ENCODE measurements around the gene HIP1R. TPM values are rescaled to one million over a fixed set of nuclear protein-coding genes. Genes with fewer than 3 reads are reported as not detected.

HIP1R gene
- total and polyA plus RNA-seq, 10 donors = 40.3 to 65.9 (median 49.0) TPM

DNA sequence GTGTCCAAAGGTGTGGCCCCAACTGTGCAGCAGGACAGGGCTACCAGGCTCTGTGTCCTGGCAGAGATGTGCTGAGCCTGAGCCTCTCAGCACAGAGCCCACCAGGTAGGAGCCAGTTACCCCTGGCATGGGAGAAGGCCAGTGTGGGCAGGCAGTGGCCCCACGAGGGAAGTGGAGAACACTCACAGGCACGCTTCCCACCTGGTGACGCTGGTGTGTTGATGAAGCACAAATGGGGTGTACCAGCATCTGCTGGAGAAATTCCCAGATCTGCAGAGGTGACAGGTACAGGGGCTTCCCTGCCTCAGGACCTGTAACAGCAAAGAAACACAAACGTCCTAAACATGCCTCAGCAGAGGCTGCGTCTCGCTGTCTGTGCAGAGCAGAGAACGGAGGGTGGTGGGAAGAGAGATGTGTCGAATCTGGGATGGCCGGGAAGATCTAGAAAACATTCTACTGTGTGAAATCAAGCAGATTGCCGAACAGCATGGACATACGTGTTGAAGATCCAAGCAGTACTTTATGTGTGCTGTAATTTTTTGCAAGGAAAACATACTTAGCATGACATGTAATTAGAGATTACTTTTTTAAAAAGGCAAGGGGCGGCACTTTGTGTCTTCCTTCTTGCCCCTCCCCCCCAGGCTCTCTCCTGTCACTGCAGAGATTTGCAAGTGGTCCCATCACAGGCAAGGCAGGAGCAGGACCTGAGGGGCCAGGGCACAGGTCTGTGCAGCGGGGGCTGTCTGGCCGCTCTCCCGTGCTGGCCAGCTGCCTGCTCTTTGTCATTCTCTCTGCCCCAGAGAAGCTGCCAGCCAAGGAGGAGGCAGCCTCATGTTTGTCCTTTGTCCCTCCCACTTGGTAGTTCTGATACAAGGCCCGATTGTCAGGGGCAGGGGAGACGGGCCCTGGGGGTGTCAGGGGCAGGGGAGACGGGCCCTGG is 17.3 kb downstream of the HIP1R start:
- WGBS, 5 donors = 77 to 84% (median 83%) methylated on average over 16 to 18 of the region's 18 CpGs
- H3K36me3 ChIP-seq = peaks cover 0 to 87% (median 29%) of the 10 kb centered on the region in 6 donors
- DNase-seq = no peak

DNA sequence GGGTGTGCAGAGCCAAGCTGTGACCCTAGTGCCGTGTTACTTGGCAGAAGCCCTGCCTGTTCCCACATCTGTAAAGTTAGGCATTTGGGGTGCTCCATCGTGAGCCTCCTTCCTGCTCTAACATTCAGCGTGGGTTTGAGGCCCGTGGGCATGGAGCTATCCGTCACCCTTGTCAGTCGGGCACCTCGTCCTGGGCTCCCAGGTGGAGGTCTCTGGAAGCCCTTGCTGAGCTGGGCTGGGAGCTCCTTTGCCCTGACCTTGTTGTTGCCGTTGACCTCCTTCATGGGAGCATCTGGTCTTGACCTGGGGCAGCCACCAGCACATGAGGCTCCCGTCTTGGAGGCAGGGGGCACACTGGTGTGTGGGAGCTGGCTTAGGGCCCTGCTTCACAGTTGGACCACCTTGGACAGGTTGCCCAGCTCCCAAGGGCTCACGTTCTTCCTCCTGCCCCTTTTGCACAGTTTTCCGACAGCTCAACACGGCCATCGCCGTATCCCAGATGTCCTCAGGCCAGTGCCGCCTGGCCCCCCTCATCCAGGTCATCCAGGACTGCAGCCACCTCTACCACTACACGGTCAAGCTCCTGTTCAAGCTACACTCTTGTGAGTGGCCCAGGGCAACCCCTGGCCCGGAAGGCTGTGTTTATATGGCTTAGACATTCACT is 18.5 kb downstream of the HIP1R start:
- TF ChIP-seq, protein P1, sequence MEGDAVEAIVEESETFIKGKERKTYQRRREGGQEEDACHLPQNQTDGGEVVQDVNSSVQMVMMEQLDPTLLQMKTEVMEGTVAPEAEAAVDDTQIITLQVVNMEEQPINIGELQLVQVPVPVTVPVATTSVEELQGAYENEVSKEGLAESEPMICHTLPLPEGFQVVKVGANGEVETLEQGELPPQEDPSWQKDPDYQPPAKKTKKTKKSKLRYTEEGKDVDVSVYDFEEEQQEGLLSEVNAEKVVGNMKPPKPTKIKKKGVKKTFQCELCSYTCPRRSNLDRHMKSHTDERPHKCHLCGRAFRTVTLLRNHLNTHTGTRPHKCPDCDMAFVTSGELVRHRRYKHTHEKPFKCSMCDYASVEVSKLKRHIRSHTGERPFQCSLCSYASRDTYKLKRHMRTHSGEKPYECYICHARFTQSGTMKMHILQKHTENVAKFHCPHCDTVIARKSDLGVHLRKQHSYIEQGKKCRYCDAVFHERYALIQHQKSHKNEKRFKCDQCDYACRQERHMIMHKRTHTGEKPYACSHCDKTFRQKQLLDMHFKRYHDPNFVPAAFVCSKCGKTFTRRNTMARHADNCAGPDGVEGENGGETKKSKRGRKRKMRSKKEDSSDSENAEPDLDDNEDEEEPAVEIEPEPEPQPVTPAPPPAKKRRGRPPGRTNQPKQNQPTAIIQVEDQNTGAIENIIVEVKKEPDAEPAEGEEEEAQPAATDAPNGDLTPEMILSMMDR (IDR thresholded peaks at IDR 0.05 in 8 of 11, conservative IDR thresholded peaks at IDR 0.05 in 3 of 11) = no peak
- TF ChIP-seq POLR2AphosphoS5 (IDR thresholded peaks at IDR 0.05) = peak in 1 of 3 donors; percentile 10
- H3K27ac ChIP-seq = no peak overlapping the region
- no peak for DNase-seq

More for the DNA sequence above, 17.3 kb downstream of the HIP1R start:
- TF ChIP-seq POLR2A (IDR thresholded peaks at IDR 0.05) = no peak
- TF ChIP-seq POLR2AphosphoS5 (IDR thresholded peaks at IDR 0.05) = no peak
- TF ChIP-seq, protein P1 (IDR thresholded peaks at IDR 0.05 in 8 of 11, conservative IDR thresholded peaks at IDR 0.05 in 3 of 11) = no peak
- H3K4me1 ChIP-seq = peaks cover 0 to 9% (median 0%) of the 10 kb centered on the region in 6 donors
- no peaks in the 10 kb centered on the region for H3K9me3 ChIP-seq
- intact Hi-C loops (cut with DNase I; ENCODE audit: low total_unique reads) = loop anchor here (10.0 kb wide), 1 partner anchor 382 kb away; the partner anchor contains the start of genes MPHOSPH9 and MTRFR
- no peak overlapping the region for H3K4me3 ChIP-seq
- H3K27ac ChIP-seq = peak overlapping the region in 2 of 8 donors; percentile 14 to 40
- no peaks in the 10 kb centered on the region for H3K27me3 ChIP-seq (replicated peaks in 1 of 7)

DNA sequence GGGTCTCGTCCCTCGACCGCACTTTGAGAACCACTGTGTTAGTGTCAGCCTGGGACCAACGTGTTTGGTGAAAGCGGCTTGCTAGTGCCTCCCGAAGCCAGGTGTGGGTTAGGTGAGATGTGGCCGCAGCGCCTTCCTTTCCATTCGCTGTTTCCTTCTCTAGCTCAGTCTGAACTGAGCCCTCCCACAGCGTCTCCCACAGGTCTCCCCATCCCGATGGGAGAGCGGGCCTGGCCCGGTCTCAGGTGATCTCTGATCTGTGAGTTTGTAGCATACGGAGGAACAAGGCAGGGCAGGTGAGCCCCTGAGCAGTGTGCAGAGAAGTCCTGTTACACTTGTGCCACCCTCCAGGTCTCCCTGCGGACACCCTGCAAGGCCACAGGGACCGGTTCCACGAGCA is 19.3 kb downstream of the HIP1R start:
- 91 to 97% (median 95%) methylated on average over 17 of the region's 17 CpGs for WGBS, 5 donors
- no peak for DNase-seq
- intact Hi-C loops (cut with DNase I; ENCODE audit: low total_unique reads) = loop anchor here (10.0 kb wide), 1 partner anchor 380 kb away; the partner anchor contains the start of genes MPHOSPH9 and MTRFR
- H3K4me3 ChIP-seq = no peak overlapping the region
- H3K27ac ChIP-seq = no peak overlapping the region
- no peaks in the 10 kb centered on the region for H3K9me3 ChIP-seq
- no peaks in the 10 kb centered on the region for H3K27me3 ChIP-seq (replicated peaks in 1 of 7)
- H3K4me1 ChIP-seq = peaks cover 0 to 9% (median 0%) of the 10 kb centered on the region in 6 donors
- peaks cover 0 to 88% (median 36%) of the 10 kb centered on the region in 6 donors for H3K36me3 ChIP-seq
- TF ChIP-seq, protein P1 (IDR thresholded peaks at IDR 0.05 in 8 of 11, conservative IDR thresholded peaks at IDR 0.05 in 3 of 11) = no peak
- no peak for TF ChIP-seq POLR2A (IDR thresholded peaks at IDR 0.05)
- no peak for TF ChIP-seq POLR2AphosphoS5 (IDR thresholded peaks at IDR 0.05)

More for the DNA sequence above, 18.5 kb downstream of the HIP1R start:
- intact Hi-C loops (cut with DNase I; ENCODE audit: low total_unique reads) = loop anchor here (10.0 kb wide), 1 partner anchor 381 kb away; the partner anchor contains the start of genes MPHOSPH9 and MTRFR
- 89 to 93% (median 91%) methylated on average over 12 to 17 of the region's 17 CpGs for WGBS, 5 donors
- Histone ChIP-seq H3K36me3 (peaks cover 0 to 88% (median 32%) of the 10 kb centered on the region in 6 donors), H3K4me3 (no peak overlapping the region), H3K27me3 (replicated peaks in 1 of 7) (no peaks in the 10 kb centered on the region), H3K4me1 (peaks cover 0 to 9% (median 0%) of the 10 kb centered on the region in 6 donors), H3K9me3 (no peaks in the 10 kb centered on the region)
